ENCODE results near the gene RFNG.
A peak's percentile ranks its signal among the peaks of the same experiment; 100 is the strongest.

Gene RFNG

DNA sequence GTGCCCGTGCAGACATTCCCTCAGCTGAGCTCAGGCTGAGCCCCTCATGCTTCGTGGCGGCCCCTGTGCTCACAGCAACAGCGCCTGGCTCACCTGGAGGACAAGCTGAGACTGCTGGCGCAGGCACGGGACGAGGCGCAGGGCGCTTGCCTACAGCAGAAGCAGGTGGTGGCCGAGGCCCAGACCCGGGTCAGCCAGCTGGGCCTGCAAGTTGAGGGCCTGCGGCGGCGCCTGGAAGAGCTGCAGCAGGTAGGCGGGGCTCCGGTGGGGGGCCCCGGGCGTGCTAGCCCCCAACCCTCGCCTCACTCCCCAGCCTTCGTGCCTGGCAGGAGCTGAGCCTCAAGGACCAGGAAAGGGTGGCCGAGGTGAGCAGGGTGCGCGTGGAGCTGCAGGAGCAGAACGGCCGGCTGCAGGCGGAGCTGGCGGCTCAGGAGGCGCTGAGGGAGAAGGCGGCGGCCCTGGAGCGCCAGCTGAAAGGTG, 21.6 kb downstream of the RFNG start:
- Histone ChIP-seq H2BK120ac (ENCODE audit: low read depth, low read length) (peak overlapping the region; percentile 72), H2BK15ac (ENCODE audit: low read length) (peak overlapping the region; percentile 58), H3K4me3 (ENCODE audit: low read length in 2 of 2) (peak overlapping the region in 1 of 2 donors; percentile 43), H3K4me2 (ENCODE audit: insufficient read depth, low read length, poor library complexity, severe bottlenecking) (no peak overlapping the region), H3K27me3 (ENCODE audit: control insufficient read depth in 3 of 3, insufficient read depth in 3 of 3, low read depth in 1 of 3, low read length in 3 of 3) (no peaks in the 10 kb centered on the region), H3K36me3 (replicated peaks in 1 of 2; ENCODE audit: control insufficient read depth in 2 of 2, insufficient read depth in 2 of 2, low read length in 2 of 2) (peaks cover 27 to 29% of the 10 kb centered on the region in 2 donors), H3K4me1 (ENCODE audit: control insufficient read depth in 2 of 2, insufficient read depth in 1 of 2, low read depth in 1 of 2, low read length in 2 of 2) (peaks cover 5 to 12% of the 10 kb centered on the region in 2 donors), H2AK5ac (ENCODE audit: low read depth, low read length) (peak overlapping the region; percentile 86), H3K4ac (ENCODE audit: low read length) (no peak overlapping the region), H2BK5ac (ENCODE audit: low read length) (peak overlapping the region; percentile 90), H3K18ac (ENCODE audit: low read length) (peak overlapping the region; percentile 94), H3K79me1 (ENCODE audit: low read depth, low read length) (peaks cover 7% of the 10 kb centered on the region), H3K14ac (ENCODE audit: low read length) (peak overlapping the region; percentile 56), H3K9ac (ENCODE audit: low read depth, low read length, poor library complexity) (peak overlapping the region; percentile 72), H4K8ac (ENCODE audit: low read depth, low read length) (peak overlapping the region; percentile 65), H3K27ac (replicated peaks; ENCODE audit: low read length) (no peak overlapping the region), H2BK12ac (ENCODE audit: low read length) (peak overlapping the region; percentile 73), H3K23ac (ENCODE audit: low read depth, low read length, poor library complexity) (peak overlapping the region; percentile 93), H2AFZ (ENCODE audit: low read length) (no peak overlapping the region), H4K91ac (ENCODE audit: low read depth, low read length, poor library complexity) (no peak overlapping the region), H3K9me3 (replicated peaks in 1 of 2; ENCODE audit: control insufficient read depth in 2 of 2, insufficient read depth in 1 of 2, low read depth in 1 of 2, low read length in 2 of 2) (peaks cover 0 to 2% of the 10 kb centered on the region in 2 donors)
- no peak for DNase-seq (ENCODE audit: low spot score)
- no CpG with 5 or more reads among the region's 31 CpGs for WGBS, 2 donors (ENCODE audit: extremely low coverage in 2 of 2, insufficient read length in 2 of 2, insufficient replicate concordance in 1 of 2)

DNA sequence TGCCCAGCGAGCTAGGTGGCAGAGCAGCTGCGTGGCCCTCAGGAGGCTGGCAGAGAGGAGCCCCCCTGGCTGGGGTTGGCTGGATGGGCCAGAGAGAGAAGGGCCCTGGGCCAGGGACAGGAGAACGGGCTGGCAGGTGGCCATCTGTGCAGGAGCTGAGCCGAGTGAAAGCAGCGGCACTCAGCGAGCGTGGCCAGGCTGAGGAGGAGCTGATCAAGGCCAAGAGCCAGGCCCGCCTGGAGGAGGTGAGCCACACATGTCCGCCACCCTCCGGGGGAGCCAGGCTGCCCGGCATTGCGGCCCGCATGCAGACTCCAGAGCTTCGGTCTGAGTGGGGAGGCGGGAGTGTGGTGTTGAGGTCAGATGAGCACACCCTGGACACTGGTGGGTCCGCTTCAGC, 22.2 kb downstream of the RFNG start:
- H4K91ac ChIP-seq (ENCODE audit: low read depth, low read length, poor library complexity) = no peak overlapping the region
- H3K14ac ChIP-seq (ENCODE audit: low read length) = no peak overlapping the region
- peaks cover 0 to 2% of the 10 kb centered on the region in 2 donors for H3K9me3 ChIP-seq (replicated peaks in 1 of 2; ENCODE audit: control insufficient read depth in 2 of 2, insufficient read depth in 1 of 2, low read depth in 1 of 2, low read length in 2 of 2)
- H2BK120ac ChIP-seq (ENCODE audit: low read depth, low read length) = no peak overlapping the region
- H2BK12ac ChIP-seq (ENCODE audit: low read length) = no peak overlapping the region
- H3K4me3 ChIP-seq (ENCODE audit: low read length in 2 of 2) = no peak overlapping the region
- peak overlapping the region; percentile 93 for H3K23ac ChIP-seq (ENCODE audit: low read depth, low read length, poor library complexity)
- H3K27me3 ChIP-seq (ENCODE audit: control insufficient read depth in 3 of 3, insufficient read depth in 3 of 3, low read depth in 1 of 3, low read length in 3 of 3) = no peaks in the 10 kb centered on the region
- peak overlapping the region; percentile 58 for H2BK15ac ChIP-seq (ENCODE audit: low read length)
- H4K8ac ChIP-seq (ENCODE audit: low read depth, low read length) = no peak overlapping the region
- H3K27ac ChIP-seq (replicated peaks; ENCODE audit: low read length) = no peak overlapping the region
- no peak overlapping the region for H3K18ac ChIP-seq (ENCODE audit: low read length)
- no peak for DNase-seq (ENCODE audit: low spot score)
- no CpG with 5 or more reads among the region's 16 CpGs for WGBS, 2 donors (ENCODE audit: extremely low coverage in 2 of 2, insufficient read length in 2 of 2, insufficient replicate concordance in 1 of 2)
- H3K79me1 ChIP-seq (ENCODE audit: low read depth, low read length) = peaks cover 7% of the 10 kb centered on the region
- H2AFZ ChIP-seq (ENCODE audit: low read length) = no peak overlapping the region
- H3K4me2 ChIP-seq (ENCODE audit: insufficient read depth, low read length, poor library complexity, severe bottlenecking) = no peak overlapping the region
- H3K4ac ChIP-seq (ENCODE audit: low read length) = no peak overlapping the region
- peaks cover 5 to 12% of the 10 kb centered on the region in 2 donors for H3K4me1 ChIP-seq (ENCODE audit: control insufficient read depth in 2 of 2, insufficient read depth in 1 of 2, low read depth in 1 of 2, low read length in 2 of 2)
- peaks cover 22 to 29% of the 10 kb centered on the region in 2 donors for H3K36me3 ChIP-seq (replicated peaks in 1 of 2; ENCODE audit: control insufficient read depth in 2 of 2, insufficient read depth in 2 of 2, low read length in 2 of 2)
- peak overlapping the region; percentile 86 for H2AK5ac ChIP-seq (ENCODE audit: low read depth, low read length)
- H2BK5ac ChIP-seq (ENCODE audit: low read length) = no peak overlapping the region
- peak overlapping the region; percentile 44 for H3K9ac ChIP-seq (ENCODE audit: low read depth, low read length, poor library complexity)

DNA sequence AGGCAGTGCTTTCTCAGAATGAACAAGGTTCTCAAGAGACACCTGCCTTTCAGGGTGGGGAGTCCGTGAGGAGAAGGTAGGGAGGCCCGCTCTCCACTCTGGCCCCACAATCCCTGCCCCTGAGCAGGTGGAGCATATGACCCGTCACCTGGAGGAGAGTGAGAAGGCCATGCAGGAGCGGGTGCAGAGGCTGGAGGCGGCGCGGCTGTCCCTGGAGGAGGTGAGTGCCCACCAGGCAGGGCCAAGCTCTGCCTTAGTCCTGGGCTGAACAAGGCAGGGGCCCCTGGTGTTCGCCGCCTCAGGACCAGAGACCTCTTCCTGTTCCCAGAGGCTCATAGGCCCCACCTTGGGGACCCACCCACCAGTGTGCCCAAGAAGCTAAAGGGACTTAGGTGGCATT, 22.6 kb downstream of the RFNG start:
- DNase-seq (ENCODE audit: low spot score) = no peak
- Histone ChIP-seq H3K18ac (ENCODE audit: low read length) (no peak overlapping the region), H3K27ac (replicated peaks; ENCODE audit: low read length) (no peak overlapping the region), H3K4me2 (ENCODE audit: insufficient read depth, low read length, poor library complexity, severe bottlenecking) (no peak overlapping the region), H4K91ac (ENCODE audit: low read depth, low read length, poor library complexity) (no peak overlapping the region), H2AFZ (ENCODE audit: low read length) (no peak overlapping the region), H2BK12ac (ENCODE audit: low read length) (peak overlapping the region; percentile 10), H3K14ac (ENCODE audit: low read length) (no peak overlapping the region), H3K9me3 (replicated peaks in 1 of 2; ENCODE audit: control insufficient read depth in 2 of 2, insufficient read depth in 1 of 2, low read depth in 1 of 2, low read length in 2 of 2) (peaks cover 0 to 2% of the 10 kb centered on the region in 2 donors), H3K27me3 (ENCODE audit: control insufficient read depth in 3 of 3, insufficient read depth in 3 of 3, low read depth in 1 of 3, low read length in 3 of 3) (no peaks in the 10 kb centered on the region), H3K4me3 (ENCODE audit: low read length in 2 of 2) (no peak overlapping the region), H3K4me1 (ENCODE audit: control insufficient read depth in 2 of 2, insufficient read depth in 1 of 2, low read depth in 1 of 2, low read length in 2 of 2) (peaks cover 8 to 16% of the 10 kb centered on the region in 2 donors), H3K23ac (ENCODE audit: low read depth, low read length, poor library complexity) (no peak overlapping the region), H3K79me1 (ENCODE audit: low read depth, low read length) (peaks cover 10% of the 10 kb centered on the region), H2BK15ac (ENCODE audit: low read length) (peak overlapping the region; percentile 58), H3K36me3 (replicated peaks in 1 of 2; ENCODE audit: control insufficient read depth in 2 of 2, insufficient read depth in 2 of 2, low read length in 2 of 2) (peaks cover 22 to 29% of the 10 kb centered on the region in 2 donors), H2BK120ac (ENCODE audit: low read depth, low read length) (no peak overlapping the region), H2AK5ac (ENCODE audit: low read depth, low read length) (no peak overlapping the region), H3K4ac (ENCODE audit: low read length) (no peak overlapping the region), H4K8ac (ENCODE audit: low read depth, low read length) (no peak overlapping the region), H2BK5ac (ENCODE audit: low read length) (no peak overlapping the region), H3K9ac (ENCODE audit: low read depth, low read length, poor library complexity) (no peak overlapping the region)
- WGBS, 2 donors (ENCODE audit: extremely low coverage in 2 of 2, insufficient read length in 2 of 2, insufficient replicate concordance in 1 of 2) = no CpG with 5 or more reads among the region's 9 CpGs

DNA sequence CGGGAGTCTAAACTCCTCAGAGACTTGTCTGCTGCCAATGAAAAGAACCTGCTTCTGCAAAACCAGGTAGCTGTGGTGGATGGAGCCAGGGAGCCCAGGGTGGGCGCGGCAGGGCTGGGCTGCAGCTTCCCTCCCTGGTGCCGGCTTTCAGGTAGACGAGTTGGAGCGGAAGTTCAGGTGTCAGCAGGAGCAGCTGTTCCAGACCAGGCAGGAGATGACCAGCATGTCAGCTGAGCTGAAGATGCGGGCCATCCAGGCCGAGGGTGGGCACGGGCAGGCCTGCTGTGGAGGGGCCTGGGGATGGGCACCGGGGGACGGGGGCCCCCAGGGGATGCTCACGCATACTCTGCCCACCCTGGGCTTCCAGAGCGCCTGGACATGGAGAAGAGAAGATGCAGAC, 23.4 kb downstream of the RFNG start:
- Histone ChIP-seq H3K27me3 (ENCODE audit: control insufficient read depth in 3 of 3, insufficient read depth in 3 of 3, low read depth in 1 of 3, low read length in 3 of 3) (no peaks in the 10 kb centered on the region), H3K23ac (ENCODE audit: low read depth, low read length, poor library complexity) (peak overlapping the region; percentile 89), H3K4me1 (ENCODE audit: control insufficient read depth in 2 of 2, insufficient read depth in 1 of 2, low read depth in 1 of 2, low read length in 2 of 2) (peaks cover 10 to 20% of the 10 kb centered on the region in 2 donors), H3K79me1 (ENCODE audit: low read depth, low read length) (peaks cover 6% of the 10 kb centered on the region), H2AFZ (ENCODE audit: low read length) (no peak overlapping the region), H3K9me3 (replicated peaks in 1 of 2; ENCODE audit: control insufficient read depth in 2 of 2, insufficient read depth in 1 of 2, low read depth in 1 of 2, low read length in 2 of 2) (peaks cover 0 to 2% of the 10 kb centered on the region in 2 donors), H3K4ac (ENCODE audit: low read length) (no peak overlapping the region), H2AK5ac (ENCODE audit: low read depth, low read length) (no peak overlapping the region), H4K8ac (ENCODE audit: low read depth, low read length) (no peak overlapping the region), H4K91ac (ENCODE audit: low read depth, low read length, poor library complexity) (no peak overlapping the region), H3K36me3 (replicated peaks in 1 of 2; ENCODE audit: control insufficient read depth in 2 of 2, insufficient read depth in 2 of 2, low read length in 2 of 2) (peaks cover 18 to 29% of the 10 kb centered on the region in 2 donors), H3K27ac (replicated peaks; ENCODE audit: low read length) (no peak overlapping the region), H3K4me3 (ENCODE audit: low read length in 2 of 2) (no peak overlapping the region), H2BK15ac (ENCODE audit: low read length) (no peak overlapping the region), H2BK120ac (ENCODE audit: low read depth, low read length) (no peak overlapping the region), H3K18ac (ENCODE audit: low read length) (no peak overlapping the region), H2BK5ac (ENCODE audit: low read length) (peak overlapping the region; percentile 39), H3K4me2 (ENCODE audit: insufficient read depth, low read length, poor library complexity, severe bottlenecking) (peak overlapping the region; percentile 11), H3K14ac (ENCODE audit: low read length) (no peak overlapping the region), H2BK12ac (ENCODE audit: low read length) (no peak overlapping the region), H3K9ac (ENCODE audit: low read depth, low read length, poor library complexity) (no peak overlapping the region)
- DNase-seq (ENCODE audit: low spot score) = no peak
- no CpG with 5 or more reads among the region's 13 CpGs for WGBS, 2 donors (ENCODE audit: extremely low coverage in 2 of 2, insufficient read length in 2 of 2, insufficient replicate concordance in 1 of 2)

Measured in neuronal stem cell (in vitro differentiated cells).